ENCODE data around the gene PITRM1.
A peak's percentile ranks its signal among the peaks of the same experiment; 100 is the strongest.

PITRM1 gene

GRCh38 chr10:3137958-3138726 is 34.4 kb downstream of the PITRM1 start:
- peak; percentile 24 for DNase-seq (ENCODE audit: low spot score)
- TF ChIP-seq CTCF (IDR thresholded peaks at IDR 0.05; ENCODE audit: borderline replicate concordance, control extremely low read depth, extremely low read depth, insufficient read depth, missing control alignments): no peak
- in situ Hi-C loops (cut with MboI; ENCODE audit: low sequenced_read_pairs, unreplicated experiment): no loop called here

DNA sequence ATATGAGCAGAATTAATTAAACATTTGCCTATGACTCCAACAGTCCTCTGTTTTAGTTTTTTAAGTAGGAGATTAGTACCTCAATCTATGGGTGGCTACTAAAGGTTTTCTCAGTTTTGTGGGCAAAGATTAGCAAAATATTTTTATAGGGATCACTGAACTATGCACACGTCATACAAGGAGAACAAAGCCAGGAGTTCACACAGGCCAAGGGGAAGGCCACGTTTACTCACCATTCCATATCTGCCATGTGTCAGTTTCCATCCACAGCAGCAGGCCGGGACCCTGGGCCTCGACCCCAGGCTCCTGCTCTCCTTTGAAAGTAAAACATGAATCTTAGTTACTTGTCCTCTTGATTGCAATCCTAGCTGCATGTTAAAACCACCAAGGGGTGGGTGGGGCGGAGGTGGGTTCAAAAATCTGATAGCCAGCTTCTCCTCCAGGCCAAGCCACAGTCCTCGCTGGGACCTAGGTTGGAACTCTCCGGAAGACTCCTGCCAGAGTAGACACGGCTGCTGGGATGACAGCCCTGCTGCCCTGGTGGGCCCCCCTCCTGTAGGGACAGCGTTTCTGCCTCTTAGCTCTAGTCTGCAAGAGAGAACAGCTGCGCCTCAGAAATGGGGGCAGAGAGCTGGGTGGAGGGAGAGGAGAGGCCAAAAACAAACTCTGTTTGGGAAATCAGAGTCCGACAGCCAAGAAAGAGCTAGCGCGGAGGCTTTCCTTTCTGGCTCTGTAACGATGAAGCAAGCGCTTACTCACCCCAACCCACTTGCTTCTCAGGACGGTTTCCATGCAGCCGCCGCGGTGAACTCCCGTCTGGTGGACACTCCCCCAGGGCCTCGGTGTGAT is 35.6 kb downstream of the PITRM1 start:
- no peak for DNase-seq (ENCODE audit: low spot score)
- TF ChIP-seq CTCF (IDR thresholded peaks at IDR 0.05; ENCODE audit: borderline replicate concordance, control extremely low read depth, extremely low read depth, insufficient read depth, missing control alignments): no peak
- in situ Hi-C loops (cut with MboI; ENCODE audit: low sequenced_read_pairs, unreplicated experiment): no loop called here

- in situ Hi-C loops (cut with MboI; ENCODE audit: low sequenced_read_pairs, unreplicated experiment): no loop called here
- DNase-seq (ENCODE audit: low spot score): no peak
- no peak for TF ChIP-seq CTCF (IDR thresholded peaks at IDR 0.05; ENCODE audit: borderline replicate concordance, control extremely low read depth, extremely low read depth, insufficient read depth, missing control alignments)
Observed at GRCh38 chr10:3136336-3136735, 36.2 kb downstream of the PITRM1 start.

DNA sequence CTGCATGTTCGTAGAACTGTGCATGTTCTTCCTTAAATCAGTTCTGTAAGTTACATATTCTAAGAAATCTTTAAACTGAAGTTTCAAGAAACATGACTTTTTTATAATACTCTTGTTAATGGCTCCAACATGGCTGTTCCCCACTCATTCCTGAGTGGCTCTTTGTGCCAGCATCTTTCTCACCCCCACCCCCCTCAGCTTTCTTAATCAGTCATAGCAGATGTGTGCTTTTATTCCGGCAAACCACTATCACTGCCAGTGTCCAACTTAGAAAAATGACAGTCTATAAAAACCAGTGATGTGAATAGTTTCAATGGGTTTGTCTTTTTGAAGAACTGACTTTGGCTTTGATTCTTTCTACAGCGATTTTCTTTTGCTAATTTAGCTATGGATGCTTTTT is 37.6 kb downstream of the PITRM1 start:
- TF ChIP-seq CTCF (IDR thresholded peaks at IDR 0.05; ENCODE audit: borderline replicate concordance, control extremely low read depth, extremely low read depth, insufficient read depth, missing control alignments): no peak
- DNase-seq (ENCODE audit: low spot score): no peak
- in situ Hi-C loops (cut with MboI; ENCODE audit: low sequenced_read_pairs, unreplicated experiment): no loop called here

- no peak for DNase-seq (ENCODE audit: low spot score)
- in situ Hi-C loops (cut with MboI; ENCODE audit: low sequenced_read_pairs, unreplicated experiment): no loop called here
- no peak for TF ChIP-seq CTCF (IDR thresholded peaks at IDR 0.05; ENCODE audit: borderline replicate concordance, control extremely low read depth, extremely low read depth, insufficient read depth, missing control alignments)
Observed at GRCh38 chr10:3133948-3134347, 38.6 kb downstream of the PITRM1 start.

GRCh38 chr10:3132036-3133025 is 40.3 kb downstream of the PITRM1 start:
- TF ChIP-seq CTCF (IDR thresholded peaks at IDR 0.05; ENCODE audit: borderline replicate concordance, control extremely low read depth, extremely low read depth, insufficient read depth, missing control alignments): no peak
- DNase-seq (ENCODE audit: low spot score): no peak
- in situ Hi-C loops (cut with MboI; ENCODE audit: low sequenced_read_pairs, unreplicated experiment): no loop called here

Measured in GM13976 (cell line).